Lower leg skin (tissue), 4 donors: ENCODE results near the gene MS4A6E. TPM values are rescaled to one million over a fixed set of nuclear protein-coding genes. Genes with fewer than 3 reads are reported as not detected.

Experiments used
- DNase-seq, 2 donors: peaks; one replicate each; pipeline ENCODE4 v3.0.0-alpha.2; 2019; ENCODE audit warnings: low spot score in 2 of 2
- H3K4me3 ChIP-seq: fragments of 200-600 bp; sonication (generic); 2 replicates; pipeline ENCODE4 v1.5.1; 2017; ENCODE audit warnings: mild to moderate bottlenecking, low read depth; ENCODE audit not compliant: poor library complexity, severe bottlenecking
- CTCF ChIP-seq, 3 donors: fragments of 450-650 bp; IDR thresholded peaks; one replicate each; pipeline ENCODE4 v1.5.1; 2016; ENCODE audit warnings: antibody characterized with exemption in 3 of 3, mild to moderate bottlenecking in 3 of 3, moderate library complexity in 2 of 3
- POLR2A ChIP-seq, 2 donors: fragments of 450-650 bp; IDR thresholded peaks; one replicate each; pipeline ENCODE4 v1.6.1; 2016 to 2017; ENCODE audit warnings: antibody characterized with exemption in 2 of 2, mild to moderate bottlenecking in 1 of 2, moderate library complexity in 1 of 2
- WGBS, 2 donors: methylation state at CpG; one replicate each; pipeline ENCODE4 v1.1.5; 2018; 5-methylcytosine and 5-hydroxymethylcytosine counted together
- intact Hi-C: fragments of 100-400 bp; cut with DNase I; formaldehyde crosslinking; loops from one replicate; pipeline ENCODE4 v1.15.0; 2023; ENCODE audit warnings: low total_unique reads
- total RNA-seq, 4 donors: library from RNA; depleted of rRNA; stranded (reverse); fragments of >200 nt; gene quantifications; one replicate each; pipeline ENCODE4 v1.1.0, GENCODE V29; 2016

MS4A6E gene
- total RNA-seq, 4 donors from 2014 or later: not detected

GRCh38 chr11:60310407-60310998 lies 16.6 kb upstream of the MS4A6E start:
- intact Hi-C loops: no loop called here
- peak in 1 of 2 donors; percentile 42 for DNase-seq
- TF ChIP-seq CTCF (IDR thresholded peaks at IDR 0.05) (no peak), POLR2A (IDR thresholded peaks at IDR 0.05) (no peak)
- no peak overlapping the region for H3K4me3 ChIP-seq
- WGBS, 2 donors: 55 to 64% methylated on average over 5 of the region's 5 CpGs

- no peak overlapping the region for H3K4me3 ChIP-seq
- intact Hi-C loops: no loop called here
- TF ChIP-seq CTCF (IDR thresholded peaks at IDR 0.05): no peak
- TF ChIP-seq POLR2A (IDR thresholded peaks at IDR 0.05): no peak
- 53 to 76% methylated on average over 2 of the region's 2 CpGs for WGBS, 2 donors
- DNase-seq: no peak
Observed at GRCh38 chr11:60314635-60315321, 12.3 kb upstream of the MS4A6E start.

GRCh38 chr11:60315871-60316270 lies 11.2 kb upstream of the MS4A6E start:
- H3K4me3 ChIP-seq: no peak overlapping the region
- intact Hi-C loops: no loop called here
- TF ChIP-seq CTCF (IDR thresholded peaks at IDR 0.05) (no peak), POLR2A (IDR thresholded peaks at IDR 0.05) (no peak)
- no peak for DNase-seq

- intact Hi-C loops: no loop called here
- WGBS, 2 donors: 51 to 69% methylated on average over 2 of the region's 2 CpGs
- no peak overlapping the region for H3K4me3 ChIP-seq
- no peak for DNase-seq
- TF ChIP-seq CTCF (IDR thresholded peaks at IDR 0.05) (no peak), POLR2A (IDR thresholded peaks at IDR 0.05) (no peak)
Observed at GRCh38 chr11:60316317-60316716, 10.7 kb upstream of the MS4A6E start.

GRCh38 chr11:60318726-60319125 lies 8.3 kb upstream of the MS4A6E start:
- WGBS, 2 donors: 53 to 62% methylated on average over 2 of the region's 2 CpGs
- TF ChIP-seq POLR2A (IDR thresholded peaks at IDR 0.05) (no peak), CTCF (IDR thresholded peaks at IDR 0.05) (no peak)
- H3K4me3 ChIP-seq: no peak overlapping the region
- intact Hi-C loops: no loop called here
- DNase-seq: no peak

- no peak for DNase-seq
- TF ChIP-seq CTCF (IDR thresholded peaks at IDR 0.05) (no peak), POLR2A (IDR thresholded peaks at IDR 0.05) (no peak)
- intact Hi-C loops: no loop called here
- H3K4me3 ChIP-seq: no peak overlapping the region
Observed at GRCh38 chr11:60321051-60321450, 6.0 kb upstream of the MS4A6E start.
